A673 (cell line): ENCODE data around the gene H2BK1. TPM values are rescaled to one million over a fixed set of nuclear protein-coding genes. Genes with fewer than 3 reads are reported as not detected.

ENCODE experiments used
- BruUV-seq: library from RNA; stranded (reverse); fragments of 400-500 nt; replicated peaks from 2 replicates; lab custom pipeline; 2021; lab: Mats Ljungman, UMichigan
- CTCF ChIA-PET: fragments of 300-600 bp; sonication (Branson Sonifier 250); formaldehyde crosslinking; loops from one replicate; lab custom pipeline; 2022; ENCODE audit warnings: antibody characterized with exemption; lab: Charles Lee
- POLR2A ChIA-PET: fragments of 300-600 bp; sonication (Branson Sonifier 250); formaldehyde crosslinking; loops from one replicate; lab custom pipeline; 2022; ENCODE audit warnings: antibody characterized with exemption; ENCODE audit not compliant: low non-redundant PET; lab: Charles Lee
- DNase-seq: peaks from one replicate; pipeline ENCODE4 v3.0.0-alpha.2; 2015; ENCODE audit warnings: low spot score
- H3K27ac ChIP-seq: fragments of 200-600 bp; sonication (generic); 2 replicates; pipeline ENCODE4 v1.5.1; 2016; ENCODE audit warnings: mixed run types, low read depth, mild to moderate bottlenecking, mixed read lengths, antibody characterized with exemption, low read length; ENCODE audit not compliant: poor library complexity, severe bottlenecking
- H3K27me3 ChIP-seq: fragments of 200-600 bp; sonication (generic); replicated peaks from 2 replicates; pipeline ENCODE4 v1.6.1; 2017; ENCODE audit warnings: mixed run types, low read depth, mild to moderate bottlenecking, mixed read lengths, antibody characterized with exemption, low read length; ENCODE audit not compliant: insufficient read depth, poor library complexity
- H3K36me3 ChIP-seq: fragments of 200-600 bp; sonication (generic); 2 replicates; pipeline ENCODE4 v1.6.1; 2016; ENCODE audit warnings: mixed run types, mild to moderate bottlenecking, mixed read lengths, antibody characterized with exemption, low read length; ENCODE audit not compliant: insufficient read depth, poor library complexity, severe bottlenecking
- H3K4me1 ChIP-seq: fragments of 200-600 bp; sonication (generic); 2 replicates; pipeline ENCODE4 v1.6.1; 2017; ENCODE audit warnings: mixed run types, mild to moderate bottlenecking, mixed read lengths, antibody characterized with exemption, low read length; ENCODE audit not compliant: insufficient read depth, poor library complexity, severe bottlenecking
- H3K4me3 ChIP-seq: fragments of 200-600 bp; sonication (generic); 2 replicates; pipeline ENCODE4 v1.5.1; 2016; ENCODE audit warnings: low read depth, mixed run types, mild to moderate bottlenecking, mixed read lengths, low read length; ENCODE audit not compliant: poor library complexity, severe bottlenecking
- H3K9me3 ChIP-seq: fragments of 200-600 bp; sonication (generic); 2 replicates; pipeline ENCODE4 v1.6.1; 2016; ENCODE audit warnings: mixed run types, low read depth, mild to moderate bottlenecking, mixed read lengths, antibody characterized with exemption, low read length; ENCODE audit not compliant: poor library complexity, severe bottlenecking
- EZH2 ChIP-seq: fragments of 200-600 bp; sonication (generic); IDR thresholded peaks from 2 replicates; pipeline ENCODE4 v1.6.1; 2017; ENCODE audit warnings: borderline replicate concordance, low read depth, mild to moderate bottlenecking, mixed read lengths, antibody characterized with exemption, low read length; ENCODE audit not compliant: poor library complexity, severe bottlenecking
- intact Hi-C: fragments of 100-400 bp; cut with micrococcal nuclease; formaldehyde crosslinking; loops from one replicate; pipeline ENCODE4 v1.10.0; 2022; ENCODE audit not compliant: unreplicated experiment
- total RNA-seq: library from RNA; stranded (reverse); gene quantifications from 2 replicates; pipeline ENCODE4 v1.2.3, GENCODE V29; 2021
- TF ChIP-seq, protein P1 (sequence below): fragments of 300-800, 200-600 bp; sonication (generic); conservative IDR thresholded peaks from 2 replicates; pipeline ENCODE4 v1.5.1; 2017; ENCODE audit warnings: low read depth, mild to moderate bottlenecking, antibody characterized with exemption, low read length, moderate library complexity, mixed read lengths

Gene H2BK1
- total RNA-seq, 1 experiment from 2014 or later, result not detected

- Histone ChIP-seq H3K27me3 (peaks cover 28% of the 10 kb centered on the region), H3K9me3 (no peaks in the 10 kb centered on the region), H3K4me1 (peaks cover 2% of the 10 kb centered on the region), H3K4me3 (no peak overlapping the region), H3K27ac (no peak overlapping the region), H3K36me3 (no peaks in the 10 kb centered on the region)
- intact Hi-C loops, result no loop called here
- TF ChIP-seq, protein P1, sequence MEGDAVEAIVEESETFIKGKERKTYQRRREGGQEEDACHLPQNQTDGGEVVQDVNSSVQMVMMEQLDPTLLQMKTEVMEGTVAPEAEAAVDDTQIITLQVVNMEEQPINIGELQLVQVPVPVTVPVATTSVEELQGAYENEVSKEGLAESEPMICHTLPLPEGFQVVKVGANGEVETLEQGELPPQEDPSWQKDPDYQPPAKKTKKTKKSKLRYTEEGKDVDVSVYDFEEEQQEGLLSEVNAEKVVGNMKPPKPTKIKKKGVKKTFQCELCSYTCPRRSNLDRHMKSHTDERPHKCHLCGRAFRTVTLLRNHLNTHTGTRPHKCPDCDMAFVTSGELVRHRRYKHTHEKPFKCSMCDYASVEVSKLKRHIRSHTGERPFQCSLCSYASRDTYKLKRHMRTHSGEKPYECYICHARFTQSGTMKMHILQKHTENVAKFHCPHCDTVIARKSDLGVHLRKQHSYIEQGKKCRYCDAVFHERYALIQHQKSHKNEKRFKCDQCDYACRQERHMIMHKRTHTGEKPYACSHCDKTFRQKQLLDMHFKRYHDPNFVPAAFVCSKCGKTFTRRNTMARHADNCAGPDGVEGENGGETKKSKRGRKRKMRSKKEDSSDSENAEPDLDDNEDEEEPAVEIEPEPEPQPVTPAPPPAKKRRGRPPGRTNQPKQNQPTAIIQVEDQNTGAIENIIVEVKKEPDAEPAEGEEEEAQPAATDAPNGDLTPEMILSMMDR, result no peak; the same call in 1 of the 2 replicates
- no peak for TF ChIP-seq EZH2
- no peak for DNase-seq
- CTCF ChIA-PET, result interaction anchor here (0.8 kb wide), 1 partner anchor 58 kb away, joined by 3 read pairs; no protein-coding TSS in a partner anchor
- no TSS peak for BruUV-seq
- POLR2A ChIA-PET, result no interaction called here
Measured at GRCh38 chr7:151204383-151205032, 5.8 kb downstream of the H2BK1 start.

GRCh38 chr7:151202836-151203235 lies 7.5 kb downstream of the H2BK1 start:
- no peaks in the 10 kb centered on the region for H3K36me3 ChIP-seq
- no peak overlapping the region for H3K27ac ChIP-seq
- BruUV-seq, result no TSS peak
- peaks cover 28% of the 10 kb centered on the region for H3K27me3 ChIP-seq
- no peak for TF ChIP-seq EZH2
- TF ChIP-seq, protein P1, result no peak
- H3K4me3 ChIP-seq, result no peak overlapping the region
- H3K9me3 ChIP-seq, result no peaks in the 10 kb centered on the region
- no peak for DNase-seq
- intact Hi-C loops, result no loop called here
- POLR2A ChIA-PET, result no interaction called here
- CTCF ChIA-PET, result no interaction called here
- peaks cover 5% of the 10 kb centered on the region for H3K4me1 ChIP-seq

DNA sequence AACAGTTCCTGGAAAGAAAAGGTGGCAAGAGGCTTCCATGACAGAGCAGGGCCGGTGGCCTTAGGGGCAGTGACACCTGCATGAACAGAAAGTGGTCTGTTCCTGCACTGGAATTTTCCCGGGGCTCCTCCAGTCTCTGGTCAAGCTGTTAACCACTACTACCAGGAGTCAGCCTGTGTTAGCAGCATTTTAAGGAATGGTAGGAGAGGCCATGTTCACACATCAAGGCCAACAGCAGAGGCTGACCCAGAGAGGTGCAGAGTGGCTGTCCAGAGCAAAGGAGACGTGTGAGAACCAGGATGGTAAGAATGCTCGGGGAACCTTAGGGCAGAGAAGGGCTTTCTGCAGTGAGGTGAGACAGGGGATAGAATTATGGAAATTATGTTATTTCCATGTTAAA lies 8.5 kb downstream of the H2BK1 start:
- no peak for DNase-seq
- H3K4me3 ChIP-seq, result no peak overlapping the region
- H3K27ac ChIP-seq, result no peak overlapping the region
- TF ChIP-seq, protein P1, result no peak
- TF ChIP-seq EZH2, result no peak
- POLR2A ChIA-PET, result no interaction called here
- CTCF ChIA-PET, result no interaction called here
- no peaks in the 10 kb centered on the region for H3K36me3 ChIP-seq
- H3K27me3 ChIP-seq, result peaks cover 28% of the 10 kb centered on the region
- H3K4me1 ChIP-seq, result peaks cover 5% of the 10 kb centered on the region
- H3K9me3 ChIP-seq, result no peaks in the 10 kb centered on the region
- no TSS peak for BruUV-seq
- intact Hi-C loops, result no loop called here
